ENCODE results near the gene PRCC.
A peak's percentile ranks its signal among the peaks of the same experiment; 100 is the strongest.

The PRCC gene, protein sequence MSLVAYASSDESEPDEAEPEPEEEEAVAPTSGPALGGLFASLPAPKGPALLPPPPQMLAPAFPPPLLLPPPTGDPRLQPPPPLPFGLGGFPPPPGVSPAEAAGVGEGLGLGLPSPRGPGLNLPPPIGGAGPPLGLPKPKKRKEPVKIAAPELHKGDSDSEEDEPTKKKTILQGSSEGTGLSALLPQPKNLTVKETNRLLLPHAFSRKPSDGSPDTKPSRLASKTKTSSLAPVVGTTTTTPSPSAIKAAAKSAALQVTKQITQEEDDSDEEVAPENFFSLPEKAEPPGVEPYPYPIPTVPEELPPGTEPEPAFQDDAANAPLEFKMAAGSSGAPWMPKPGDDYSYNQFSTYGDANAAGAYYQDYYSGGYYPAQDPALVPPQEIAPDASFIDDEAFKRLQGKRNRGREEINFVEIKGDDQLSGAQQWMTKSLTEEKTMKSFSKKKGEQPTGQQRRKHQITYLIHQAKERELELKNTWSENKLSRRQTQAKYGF
- 43.2 to 53.1 reads per million in 2 experiments for total RNA-seq

DNA sequence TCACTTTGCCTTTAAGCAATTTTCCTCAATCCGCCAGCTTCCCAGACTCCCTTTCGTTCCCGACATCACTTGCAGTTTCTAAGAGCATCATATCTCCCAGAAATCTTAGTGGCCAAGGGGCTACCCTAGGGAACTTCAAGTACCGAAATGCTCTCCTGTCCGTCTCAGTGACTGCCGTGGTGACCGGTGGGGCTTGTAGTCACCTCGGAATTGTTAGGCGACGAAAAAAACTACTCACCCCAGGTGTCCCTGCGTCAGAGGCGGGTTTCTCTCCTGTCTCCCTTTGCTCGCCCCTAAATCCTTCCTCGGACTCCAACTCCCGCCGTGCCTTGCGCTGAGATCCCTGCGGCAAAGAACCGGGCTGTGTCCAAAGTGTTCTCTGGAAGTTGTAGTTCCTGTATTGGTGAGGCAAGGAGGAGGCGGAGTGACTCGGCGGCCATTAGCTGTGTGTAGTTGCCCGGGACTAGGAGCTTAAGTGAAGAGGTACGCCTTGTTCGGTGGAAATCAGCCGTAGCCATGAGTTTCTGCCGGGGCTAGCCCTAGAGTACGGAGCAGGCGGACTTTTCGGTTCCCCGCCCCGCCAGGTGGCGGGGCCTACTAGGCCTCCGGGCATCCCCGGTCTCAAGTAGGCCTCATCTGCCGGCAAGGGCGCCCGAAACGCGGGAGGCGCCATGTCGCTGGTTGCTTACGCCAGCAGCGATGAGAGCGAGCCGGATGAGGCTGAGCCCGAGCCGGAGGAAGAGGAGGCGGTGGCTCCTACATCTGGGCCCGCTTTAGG lies at the start of gene PRCC:
PRCC (plus strand) TSS at position 435 of the 778 bp plus-strand sequence; CDS start at position 672, 237 bp downstream.
- DNase-seq (ENCODE audit: low read depth) = peak; percentile 97

DNA sequence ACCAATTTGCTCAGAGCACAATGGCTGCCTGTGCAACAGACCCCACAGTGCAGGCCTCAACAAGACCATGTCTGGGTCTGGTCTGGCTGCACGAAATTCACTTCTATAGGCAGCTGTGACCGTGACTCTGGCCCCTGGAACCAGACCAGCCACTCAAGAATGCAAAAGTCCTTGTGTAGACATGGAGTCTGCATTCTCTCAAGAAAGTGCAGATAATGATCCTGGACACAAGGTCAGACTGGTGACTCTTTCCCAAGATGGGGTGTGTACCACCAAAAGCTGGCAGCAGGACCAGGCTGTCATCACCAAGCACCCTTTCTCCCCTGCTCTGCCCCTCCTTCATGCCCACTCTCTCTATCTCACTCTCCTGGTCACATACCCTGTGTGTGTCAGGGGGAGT lies 46.2 kb upstream of the PRCC start:
- no peak for DNase-seq (ENCODE audit: low read depth)

DNA sequence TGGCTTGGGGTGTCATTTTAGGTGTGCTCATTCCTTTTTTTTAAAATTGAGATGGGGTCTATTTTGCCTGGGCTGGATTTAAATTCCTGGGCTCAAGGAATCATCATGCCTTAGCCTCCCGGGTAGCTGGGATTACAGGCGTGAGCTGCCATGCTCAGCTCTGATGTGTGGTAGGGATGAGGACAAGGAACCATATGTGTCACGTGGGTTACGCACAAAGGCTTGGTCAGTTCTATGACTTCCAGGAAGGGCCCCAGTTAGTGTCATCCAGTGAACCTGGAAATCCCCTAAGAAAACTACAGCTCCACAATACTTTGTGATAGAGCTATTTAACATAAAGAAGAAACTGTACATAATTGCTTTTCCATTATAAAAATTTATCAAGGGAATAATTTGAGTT lies 45.8 kb upstream of the PRCC start:
- no peak for DNase-seq (ENCODE audit: low read depth)

DNA sequence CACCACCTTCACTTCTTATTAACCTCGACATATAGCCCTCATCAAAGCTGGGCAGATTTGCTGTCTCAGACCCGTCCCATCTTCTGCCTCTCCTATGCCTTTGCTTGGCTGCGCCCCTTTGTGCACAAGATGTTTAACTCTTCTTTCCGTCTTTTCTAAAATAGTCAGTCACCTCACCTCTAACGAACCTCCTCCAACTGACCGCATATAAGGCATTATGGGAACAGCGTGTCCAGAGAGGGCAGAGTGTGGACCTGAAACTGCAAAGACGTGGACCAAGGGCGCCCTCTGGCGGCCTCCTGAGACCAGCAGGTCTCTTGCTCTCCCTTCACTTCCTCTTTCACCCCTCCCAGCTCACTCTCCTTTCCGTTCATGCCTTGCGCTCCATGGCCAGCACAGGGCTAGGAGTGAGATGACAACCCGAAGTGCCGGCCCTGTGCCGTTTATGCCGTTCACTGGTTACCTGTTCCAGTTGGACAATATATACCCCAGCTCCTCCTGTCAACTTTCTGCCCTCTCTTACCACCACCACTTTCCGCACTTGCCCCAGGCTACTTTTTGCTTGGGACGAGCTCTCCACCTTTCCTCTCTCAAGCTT lies 41.6 kb upstream of the PRCC start:
- DNase-seq (ENCODE audit: low read depth) = peak; percentile 70

DNA sequence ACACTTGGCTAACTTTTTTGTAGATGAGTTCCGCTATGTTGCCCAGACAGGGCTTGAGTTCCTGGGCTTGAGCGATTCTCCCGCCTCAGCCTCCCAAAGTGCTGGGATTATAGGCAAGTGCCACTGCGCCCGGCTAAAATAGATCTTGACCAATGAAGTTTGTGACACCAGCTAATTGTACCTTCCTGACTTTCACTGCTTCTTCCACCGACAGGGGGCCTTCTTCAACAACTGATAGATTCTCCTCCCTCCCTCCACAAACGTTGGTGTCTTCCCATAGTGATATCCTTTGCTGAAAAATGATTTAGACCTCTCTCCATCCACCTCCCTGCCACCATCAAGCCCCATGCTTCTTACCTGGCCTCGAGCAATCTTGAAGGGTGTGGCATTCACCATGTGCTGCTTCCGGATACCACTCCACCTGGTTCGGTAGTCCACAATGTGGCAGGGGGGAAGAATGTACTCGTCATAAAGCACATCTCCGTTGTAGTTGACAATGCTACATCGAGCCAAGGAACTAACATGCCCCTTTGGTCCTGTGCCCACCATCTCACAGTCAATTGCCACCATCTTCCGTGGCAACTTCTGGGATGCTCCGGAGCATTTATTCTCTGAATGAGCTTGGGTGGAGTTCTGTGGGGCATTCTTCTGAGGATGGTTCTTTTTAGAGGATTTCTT lies 40.6 kb upstream of the PRCC start:
- peak; percentile 16 for DNase-seq (ENCODE audit: low read depth)

DNA sequence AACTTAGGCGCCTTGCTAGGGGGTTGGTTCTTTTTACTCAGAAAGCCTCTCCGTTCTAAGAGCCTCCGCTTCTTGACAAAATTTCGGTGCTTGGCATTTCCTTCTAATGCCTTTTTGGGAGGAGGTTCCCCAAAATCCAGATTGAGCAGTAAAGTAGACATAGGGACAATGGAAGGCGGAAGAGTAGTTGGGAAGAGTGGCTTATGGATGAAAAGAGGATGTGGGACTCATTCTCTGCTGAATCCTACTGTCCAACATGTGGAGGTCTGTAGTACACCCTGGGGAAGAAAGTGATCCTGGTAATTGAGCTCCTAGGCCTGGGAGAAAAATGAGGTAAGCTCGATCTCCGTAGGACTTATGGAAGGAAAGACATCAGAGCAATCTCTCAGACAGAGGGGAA lies 39.8 kb upstream of the PRCC start:
- no peak for DNase-seq (ENCODE audit: low read depth)

DNA sequence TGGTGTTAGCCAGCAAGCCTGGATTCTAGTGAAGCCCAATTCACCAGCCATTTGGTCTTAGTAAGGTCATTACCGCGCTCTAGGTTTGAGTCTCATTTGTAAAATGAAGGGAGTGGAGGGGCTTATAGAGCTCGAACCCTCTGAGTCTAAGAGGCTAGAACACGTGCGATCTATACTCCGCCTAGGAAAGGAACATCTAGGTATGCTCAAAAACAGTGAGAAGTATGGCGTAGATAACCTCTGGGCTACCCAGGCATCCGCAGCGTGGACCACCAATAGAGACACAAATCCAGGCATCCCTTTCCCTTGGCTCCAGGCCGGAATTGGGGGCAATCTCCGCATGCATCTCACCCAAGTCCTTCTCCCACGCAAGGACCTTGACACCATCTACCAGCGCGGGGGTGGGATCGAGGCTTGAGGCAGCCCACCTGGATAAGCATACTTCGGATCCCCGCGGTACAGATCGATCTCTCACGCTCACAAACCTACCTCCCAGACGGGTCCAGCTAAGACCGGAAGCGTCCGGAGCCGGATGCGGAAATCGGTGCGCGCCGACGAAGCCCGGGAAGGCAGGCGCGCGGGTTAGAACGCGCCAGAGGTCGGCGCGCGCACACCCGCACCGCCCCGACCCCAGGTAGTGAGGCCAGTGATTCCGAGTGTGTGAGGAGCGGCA lies 39.3 kb upstream of the PRCC start, which contains the start of gene METTL25B:
METTL25B (plus strand) TSS at position 544 of the 673 bp plus-strand sequence. CDS start 636 bp downstream, outside the sequence.
- peak; percentile 52 for DNase-seq (ENCODE audit: low read depth)

DNA sequence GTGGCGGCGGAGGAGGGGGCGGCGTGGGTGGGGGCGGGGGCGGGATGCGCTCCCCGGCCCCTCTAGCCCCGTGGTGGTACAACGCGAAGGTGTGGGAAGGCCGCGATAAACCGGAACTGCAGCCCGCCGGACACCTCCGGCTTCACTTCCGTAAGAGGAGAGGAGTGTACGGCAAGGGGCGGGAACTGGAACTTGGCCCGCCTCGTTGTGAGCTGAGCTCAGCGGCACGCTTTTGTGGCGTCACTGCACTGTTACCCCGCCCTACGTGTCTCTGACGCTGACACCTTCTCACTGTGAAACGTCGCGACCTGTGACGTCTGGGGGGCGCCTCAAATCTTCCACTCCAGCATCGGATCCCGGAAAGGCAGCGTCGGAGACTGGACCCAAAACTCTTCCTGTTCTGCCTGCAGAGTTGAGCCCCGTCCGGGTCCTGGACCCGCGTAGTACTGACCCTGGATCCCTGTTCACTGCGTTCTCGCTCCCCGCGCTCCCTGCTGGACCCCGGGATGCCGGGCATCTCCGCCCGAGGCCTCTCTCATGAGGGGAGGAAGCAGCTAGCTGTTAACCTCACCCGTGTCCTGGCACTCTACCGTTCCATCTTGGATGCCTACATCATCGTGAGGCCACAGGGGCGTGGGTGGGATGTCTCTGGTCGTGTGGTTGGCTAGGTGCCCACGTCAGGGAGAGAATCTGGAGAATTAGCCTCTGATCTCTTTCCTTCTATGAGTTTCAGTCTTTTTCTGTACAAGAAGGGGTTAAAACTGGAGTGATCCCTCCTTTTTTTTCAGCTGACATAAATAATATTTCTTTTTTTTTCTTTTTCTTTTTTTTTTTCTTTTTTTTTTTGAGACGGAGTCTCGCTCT lies 38.5 kb upstream of the PRCC start, which contains the start of gene ISG20L2:
ISG20L2 (minus strand) TSS at position 168 of the 864 bp plus-strand sequence. CDS start 1,114 bp downstream, outside the sequence.
- DNase-seq (ENCODE audit: low read depth) = peak; percentile 96

DNA sequence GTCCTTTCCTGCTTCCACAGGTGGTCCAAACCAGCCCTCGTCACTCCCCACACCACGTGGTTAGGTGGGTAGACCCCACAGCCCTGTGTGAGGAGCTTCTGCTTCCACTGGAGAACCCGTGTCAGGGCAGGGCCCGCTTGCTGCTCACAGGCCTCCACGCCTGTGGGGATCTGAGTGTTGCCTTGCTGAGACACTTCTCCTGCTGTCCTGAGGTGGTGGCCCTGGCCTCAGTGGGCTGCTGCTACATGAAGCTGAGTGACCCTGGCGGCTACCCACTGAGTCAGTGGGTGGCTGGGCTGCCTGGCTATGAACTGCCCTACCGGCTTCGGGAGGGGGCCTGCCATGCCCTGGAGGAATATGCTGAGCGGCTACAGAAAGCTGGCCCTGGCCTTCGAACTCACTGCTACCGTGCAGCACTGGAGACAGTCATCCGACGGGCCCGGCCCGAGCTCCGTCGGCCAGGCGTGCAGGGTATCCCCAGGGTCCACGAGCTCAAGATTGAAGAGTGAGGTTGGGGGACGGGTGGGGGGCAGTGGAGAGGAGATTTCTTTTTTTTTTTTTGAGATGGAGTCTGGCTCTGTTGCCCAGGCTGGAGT lies 33.2 kb upstream of the PRCC start:
- DNase-seq (ENCODE audit: low read depth) = no peak

DNA sequence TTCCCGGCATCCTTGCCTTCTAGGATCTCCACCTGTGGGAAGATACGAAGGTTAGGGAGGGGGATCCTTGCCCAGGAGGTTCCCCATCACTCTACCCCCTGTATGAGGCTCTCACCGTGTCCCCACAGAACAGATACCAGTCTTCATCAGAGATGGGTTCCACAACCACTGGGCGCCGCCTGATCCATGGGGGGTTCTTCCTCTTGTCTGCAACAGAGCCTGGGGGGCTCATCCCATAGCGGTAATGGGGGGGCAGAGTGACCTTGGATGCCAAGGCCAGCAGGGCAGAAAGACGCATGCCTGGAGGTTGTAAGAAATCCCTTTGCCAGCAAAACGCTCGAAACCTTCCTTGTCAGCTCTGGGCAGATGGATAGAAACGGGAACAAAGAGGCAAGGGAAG lies 28.9 kb upstream of the PRCC start:
- no peak for DNase-seq (ENCODE audit: low read depth)

DNA sequence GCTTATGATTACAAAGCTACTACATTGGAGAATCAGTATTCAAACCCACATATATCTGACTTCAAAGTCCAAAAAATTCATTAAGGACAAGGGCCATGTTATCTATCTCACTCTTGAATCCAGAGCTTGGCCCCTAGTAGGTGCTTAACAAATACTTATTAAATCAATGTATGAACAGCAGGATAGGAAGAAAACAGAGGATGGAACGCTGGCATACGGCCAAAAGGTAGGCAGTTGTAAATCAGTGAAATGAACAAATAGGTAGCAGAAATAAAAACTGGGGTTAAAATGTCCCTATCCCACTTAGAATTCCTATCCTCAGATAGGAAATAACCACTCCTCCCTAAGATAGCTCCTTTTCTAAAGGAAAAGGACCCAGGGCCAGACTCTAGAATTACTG lies 28.4 kb upstream of the PRCC start:
- DNase-seq (ENCODE audit: low read depth) = no peak

DNA sequence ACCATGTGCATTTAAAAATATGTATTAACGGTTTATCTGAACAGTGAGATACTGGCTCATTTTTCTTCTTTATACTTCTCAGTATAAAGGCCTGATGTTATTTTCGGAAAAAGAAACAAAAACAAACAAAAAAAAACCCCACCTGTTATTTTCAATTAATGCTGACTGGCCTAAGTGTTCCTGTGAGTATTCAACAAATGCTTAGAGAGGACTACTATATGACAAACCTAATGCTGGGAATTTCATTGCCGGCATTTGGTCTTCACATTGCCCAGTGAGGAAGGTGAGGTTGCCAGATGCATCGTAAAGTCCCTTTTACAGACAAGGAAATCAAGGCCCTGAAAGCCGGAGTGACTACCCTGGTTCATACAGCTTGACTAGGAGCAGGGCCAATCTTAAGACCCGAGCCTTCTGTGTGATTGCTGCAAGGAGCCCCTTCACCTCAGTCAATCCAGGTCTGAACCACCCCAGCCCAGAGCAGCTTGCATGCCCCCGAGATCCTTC lies 27.0 kb upstream of the PRCC start:
- DNase-seq (ENCODE audit: low read depth) = no peak

DNA sequence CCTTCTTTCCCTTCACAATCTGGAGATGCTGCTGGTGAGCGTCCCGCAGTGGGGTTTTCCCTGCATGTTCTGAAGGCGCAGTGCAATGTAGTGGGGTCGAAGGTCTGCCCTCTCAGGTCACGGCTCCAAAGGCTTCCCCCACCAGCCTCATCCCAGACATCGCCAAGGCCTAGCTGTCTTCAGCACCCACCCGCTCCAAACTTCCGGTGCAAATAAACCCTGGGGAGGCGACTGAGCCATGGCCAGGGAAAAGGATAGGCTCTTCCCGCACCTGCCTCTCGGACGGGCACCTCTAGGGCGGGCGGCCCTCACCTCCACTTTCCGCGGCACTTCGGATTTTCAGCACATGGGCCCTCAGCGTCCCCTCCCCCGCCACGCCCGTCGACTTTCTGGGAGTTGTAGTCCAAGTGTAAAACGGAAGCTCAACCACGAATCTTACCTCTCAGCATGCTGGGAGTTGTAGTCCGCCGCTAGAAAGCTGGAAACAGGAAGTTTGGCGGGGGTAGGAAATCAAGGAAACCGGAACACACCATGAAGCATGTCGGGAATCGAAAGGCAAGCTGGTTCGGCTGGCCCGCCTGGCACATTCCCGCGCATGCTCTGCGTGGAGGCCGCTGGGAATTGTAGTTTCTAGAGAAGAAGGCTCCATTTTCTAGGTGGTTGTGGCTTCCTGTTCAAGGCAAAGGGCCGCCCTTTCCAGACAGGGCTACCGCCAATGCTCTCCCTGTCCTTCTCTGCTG lies 26.4 kb upstream of the PRCC start, which contains the start of gene MRPL24:
MRPL24 (minus strand) TSS at position 348 of the 740 bp plus-strand sequence. CDS start 2,384 bp downstream, outside the sequence.
- peak; percentile 94 for DNase-seq (ENCODE audit: low read depth)

DNA sequence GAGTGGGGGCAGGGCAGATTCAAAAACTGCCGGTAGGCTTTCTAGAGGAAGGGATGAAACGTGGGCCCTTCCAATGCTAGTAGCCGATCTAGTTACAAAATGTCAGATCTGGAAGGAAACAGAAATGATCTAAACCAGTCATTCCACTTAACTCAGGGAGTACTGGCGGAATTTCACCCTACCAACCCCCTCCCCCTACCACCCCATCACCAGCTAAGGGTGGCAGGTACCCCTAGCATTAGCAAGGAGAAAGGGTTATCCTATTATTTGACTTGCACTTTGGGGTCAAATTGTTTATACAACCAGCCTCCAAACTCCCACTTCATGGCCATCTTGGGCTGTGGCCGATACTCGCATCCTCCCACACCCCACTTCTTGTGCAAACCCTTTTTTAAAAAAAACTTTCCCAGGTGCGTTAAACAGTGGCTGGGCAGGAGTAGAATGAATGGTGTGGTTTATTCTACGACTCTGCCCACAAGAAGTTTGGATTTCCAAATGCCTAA lies 25.8 kb upstream of the PRCC start:
- DNase-seq (ENCODE audit: low read depth) = no peak

DNA sequence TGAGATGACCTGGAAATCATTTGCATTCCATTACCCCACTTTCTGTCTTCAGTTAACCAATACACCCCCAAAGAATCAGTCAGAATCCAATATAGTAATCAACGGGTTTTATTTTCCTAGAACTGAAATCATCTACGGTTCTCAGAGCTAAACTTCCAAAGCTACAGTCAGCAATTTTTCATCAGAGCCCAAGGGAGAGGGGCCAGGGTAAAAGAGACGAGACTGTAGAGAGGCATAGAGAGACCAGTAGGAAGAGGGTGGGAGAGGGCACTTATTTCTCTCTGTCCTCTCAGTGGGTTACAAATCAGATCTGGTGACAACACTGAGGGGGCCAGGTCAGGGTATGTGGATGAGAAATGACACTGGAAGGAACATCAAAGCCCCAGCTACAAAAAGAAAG lies 25.3 kb upstream of the PRCC start:
- DNase-seq (ENCODE audit: low read depth) = no peak

DNA sequence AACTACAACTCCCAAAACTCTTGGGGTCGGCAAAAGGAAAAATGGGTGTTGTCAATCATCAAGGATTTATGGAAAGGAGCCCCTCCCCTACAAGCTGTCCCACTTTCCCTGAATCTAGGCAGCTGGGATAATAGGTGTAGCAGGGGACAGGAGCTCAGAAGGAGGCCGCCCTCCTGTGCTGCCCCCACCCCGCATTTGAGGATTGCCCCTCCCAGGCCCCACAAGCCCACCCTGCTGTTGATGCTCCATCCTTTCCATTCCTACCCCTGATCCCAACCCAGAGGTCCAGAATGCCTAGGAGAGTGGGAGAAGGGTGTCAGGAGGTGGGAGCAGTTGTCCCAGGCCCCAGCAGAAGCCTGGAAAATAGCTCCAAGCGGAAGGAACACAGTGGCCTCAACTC lies 24.5 kb upstream of the PRCC start:
- DNase-seq (ENCODE audit: low read depth) = no peak

DNA sequence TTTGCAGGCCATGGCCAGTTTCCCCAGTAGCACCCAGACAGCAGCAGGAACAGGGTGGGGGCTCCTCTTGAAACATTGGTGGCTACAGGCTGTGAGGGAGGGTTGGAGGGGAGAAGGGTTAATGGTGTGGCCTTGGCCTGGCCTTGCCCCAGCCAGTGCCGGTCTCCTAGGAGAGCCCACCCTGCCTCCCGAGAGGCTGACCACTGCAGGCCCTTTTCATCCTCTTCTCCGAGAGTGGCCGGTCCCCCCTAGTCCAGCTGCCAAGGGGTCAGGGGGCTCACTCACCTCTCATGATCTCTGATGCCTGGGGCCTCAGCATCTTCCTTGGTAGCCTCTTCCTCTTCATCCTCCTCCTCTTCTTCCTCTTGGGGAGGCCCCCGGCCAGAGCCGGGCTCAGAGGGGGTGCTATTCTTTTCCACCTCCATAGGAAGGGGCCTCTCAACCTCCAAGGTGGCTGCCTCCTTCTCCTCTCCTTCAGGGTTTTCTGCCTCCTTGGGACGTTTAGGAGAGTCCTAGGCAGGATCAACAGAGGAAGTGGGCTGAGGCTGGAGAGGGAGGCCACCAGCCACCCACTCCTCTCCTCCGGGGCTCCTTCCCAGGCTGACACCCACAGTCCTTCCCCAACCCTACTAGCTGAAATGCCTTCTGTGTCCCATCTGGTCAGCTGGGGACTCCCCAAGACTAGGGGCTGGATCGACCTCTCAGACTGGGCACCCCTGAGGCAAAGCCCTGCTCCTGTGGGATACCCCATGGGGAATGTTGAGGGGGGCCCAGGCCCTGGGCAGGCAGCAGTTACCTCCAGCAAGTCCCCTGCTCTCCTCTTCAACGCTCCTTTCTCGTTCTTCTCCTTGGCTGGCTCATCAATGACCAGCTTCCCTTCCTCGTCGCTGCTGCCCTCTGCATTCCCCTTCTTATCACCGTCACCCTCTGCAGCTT lies 23.7 kb upstream of the PRCC start:
- no peak for DNase-seq (ENCODE audit: low read depth)

Data from T follicular helper cell (primary cell).